ENCODE measurements around the gene ZG16B.

- TF ChIP-seq TAF1 (IDR thresholded peaks at IDR 0.05; ENCODE audit: low read depth, low read length) (no peak), POLR2AphosphoS5 (IDR thresholded peaks at IDR 0.05; ENCODE audit: low read depth, low read length) (no peak)
Measured at GRCh38 chr16:2836646-2837508, 6.8 kb downstream of the ZG16B start.

Measured in GM12891 (cell line).